ENCODE data around the gene SYT7. TPM values are rescaled to one million over a fixed set of nuclear protein-coding genes. Genes with fewer than 3 reads are reported as not detected.
A peak's percentile ranks its signal among the peaks of the same experiment; 100 is the strongest.

SYT7 gene
- total RNA-seq, 6 experiments from 2014 or later, result 13.1 to 70.8 (median 31.6) TPM

GRCh38 chr11:61486779-61487178 lies 94.1 kb downstream of the SYT7 start:
- no peaks in the 10 kb centered on the region for H3K36me3 ChIP-seq
- H3K27ac ChIP-seq, result no peak overlapping the region
- H3K4me3 ChIP-seq, result no peak overlapping the region
- TF ChIP-seq POLR2A (IDR thresholded peaks at IDR 0.05) (no peak), CTCF (IDR thresholded peaks at IDR 0.05) (no peak)
- intact Hi-C loops (cut with DNase I), result loop anchor here in 1 of 2 donors (5.0 kb wide), 1 partner anchor 91 kb away; no protein-coding TSS in a partner anchor
- peaks cover 0 to 25% (median 10%) of the 10 kb centered on the region in 4 donors for H3K4me1 ChIP-seq
- WGBS (ENCODE audit: insufficient coverage, low coverage, low lambda C conversion rate, missing lambda C conversion rate), result 80% methylated on average over 1 of the region's 5 CpGs
- DNase-seq, result no peak
- no peak for ATAC-seq
- H3K27me3 ChIP-seq, result no peaks in the 10 kb centered on the region
- H3K9me3 ChIP-seq, result no peaks in the 10 kb centered on the region

- Histone ChIP-seq H3K4me3 (no peak overlapping the region), H3K4me1 (peaks cover 0 to 25% (median 10%) of the 10 kb centered on the region in 4 donors), H3K9me3 (no peaks in the 10 kb centered on the region), H3K27me3 (no peaks in the 10 kb centered on the region), H3K27ac (no peak overlapping the region), H3K36me3 (no peaks in the 10 kb centered on the region)
- DNase-seq, result no peak
- TF ChIP-seq POLR2A (IDR thresholded peaks at IDR 0.05), result no peak
- TF ChIP-seq CTCF (IDR thresholded peaks at IDR 0.05), result no peak
- no peak for ATAC-seq
- 100% methylated on average over 5 of the region's 6 CpGs for WGBS (ENCODE audit: insufficient coverage, low coverage, low lambda C conversion rate, missing lambda C conversion rate)
- intact Hi-C loops (cut with DNase I), result loop anchor here in 1 of 2 donors (5.0 kb wide), 1 partner anchor 91 kb away; no protein-coding TSS in a partner anchor
Observed at GRCh38 chr11:61486011-61486620, 94.8 kb downstream of the SYT7 start.

GRCh38 chr11:61485080-61485479 lies 95.8 kb downstream of the SYT7 start:
- intact Hi-C loops (cut with DNase I), result loop anchor here in 1 of 2 donors (5.0 kb wide), 1 partner anchor 92 kb away; no protein-coding TSS in a partner anchor
- no peak for TF ChIP-seq POLR2A (IDR thresholded peaks at IDR 0.05)
- no peak for TF ChIP-seq CTCF (IDR thresholded peaks at IDR 0.05)
- Histone ChIP-seq H3K4me3 (no peak overlapping the region), H3K36me3 (no peaks in the 10 kb centered on the region), H3K27me3 (no peaks in the 10 kb centered on the region), H3K4me1 (peaks cover 0 to 16% (median 6%) of the 10 kb centered on the region in 4 donors), H3K27ac (no peak overlapping the region), H3K9me3 (no peaks in the 10 kb centered on the region)
- ATAC-seq (no peak), DNase-seq (no peak)
- 75% methylated on average over 2 of the region's 11 CpGs for WGBS (ENCODE audit: insufficient coverage, low coverage, low lambda C conversion rate, missing lambda C conversion rate)

GRCh38 chr11:61484541-61484940 lies 96.3 kb downstream of the SYT7 start:
- Histone ChIP-seq H3K4me3 (no peak overlapping the region), H3K27me3 (no peaks in the 10 kb centered on the region), H3K36me3 (no peaks in the 10 kb centered on the region), H3K27ac (no peak overlapping the region), H3K9me3 (no peaks in the 10 kb centered on the region), H3K4me1 (peaks cover 0 to 11% (median 3%) of the 10 kb centered on the region in 4 donors)
- 47% methylated on average over 6 of the region's 11 CpGs for WGBS (ENCODE audit: insufficient coverage, low coverage, low lambda C conversion rate, missing lambda C conversion rate)
- intact Hi-C loops (cut with DNase I), result no loop called here
- ATAC-seq (peak in 1 of 4 donors; percentile 8), DNase-seq (no peak)
- TF ChIP-seq POLR2A (IDR thresholded peaks at IDR 0.05) (no peak), CTCF (IDR thresholded peaks at IDR 0.05) (no peak)
